Osteocyte (in vitro differentiated cells): ENCODE measurements around the gene PLA2G2D. TPM values are rescaled to one million over a fixed set of nuclear protein-coding genes. Genes with fewer than 3 reads are reported as not detected.
A peak's percentile ranks its signal among the peaks of the same experiment; 100 is the strongest.

Source experiments
- DNase-seq: peaks from one replicate; pipeline ENCODE4 v3.0.0; 2021; ENCODE audit warnings: mixed read lengths; ENCODE audit not compliant: unreplicated experiment; ENCODE audit errors: extremely low spot score
- H3K27ac Mint-ChIP-seq: one replicate; pipeline ENCODE4 v1.8.0; 2021; ENCODE audit warnings: mild to moderate bottlenecking, mixed read lengths; ENCODE audit not compliant: unreplicated experiment
- H3K27me3 Mint-ChIP-seq: one replicate; pipeline ENCODE4 v1.8.0; 2021; ENCODE audit warnings: mixed read lengths; ENCODE audit not compliant: unreplicated experiment
- H3K36me3 Mint-ChIP-seq: one replicate; pipeline ENCODE4 v1.8.0; 2021; ENCODE audit warnings: mixed read lengths; ENCODE audit not compliant: unreplicated experiment
- H3K4me1 Mint-ChIP-seq: one replicate; pipeline ENCODE4 v1.8.0; 2021; ENCODE audit warnings: mixed read lengths; ENCODE audit not compliant: unreplicated experiment
- H3K4me3 Mint-ChIP-seq: one replicate; pipeline ENCODE4 v1.8.0; 2021; ENCODE audit warnings: mild to moderate bottlenecking, moderate library complexity, mixed read lengths; ENCODE audit not compliant: unreplicated experiment
- H3K9me3 Mint-ChIP-seq: one replicate; pipeline ENCODE4 v1.8.0; 2021; ENCODE audit warnings: mixed read lengths; ENCODE audit not compliant: unreplicated experiment
- total RNA-seq: library from RNA; stranded (reverse); gene quantifications from 2 replicates; pipeline ENCODE4 v1.2.1, GENCODE V29; 2021
- TF ChIP-seq, protein P1 (sequence below): fragments of 200-600 bp; sonication (generic); IDR thresholded peaks from 2 replicates; pipeline ENCODE4 v1.5.0; 2021; ENCODE audit warnings: antibody characterized with exemption, mild to moderate bottlenecking, moderate library complexity

Gene PLA2G2D
- total RNA-seq, 1 donor from 2014 or later, result not detected

DNA sequence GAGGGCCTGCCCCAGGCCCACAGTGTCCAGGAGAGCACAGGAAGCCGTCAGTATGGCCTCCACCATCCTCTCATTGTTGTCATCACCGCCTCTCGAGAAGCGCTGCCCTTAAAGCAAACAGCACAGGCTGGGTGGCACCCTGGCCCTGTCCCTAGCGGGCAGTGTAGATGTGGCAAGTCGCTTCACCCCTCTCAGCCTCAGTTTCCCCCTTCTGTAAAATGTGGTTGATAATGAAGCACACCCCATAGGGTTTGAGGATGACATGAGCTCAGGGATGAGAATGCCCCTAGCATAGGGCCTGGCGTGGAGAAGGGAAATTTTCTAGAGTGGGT, 33.2 kb upstream of the PLA2G2D start:
- Mint-ChIP-seq H3K4me1 (peaks cover 1% of the 10 kb centered on the region), H3K36me3 (no peaks in the 10 kb centered on the region), H3K4me3 (no peak overlapping the region), H3K9me3 (no peaks in the 10 kb centered on the region), H3K27ac (no peak overlapping the region), H3K27me3 (no peaks in the 10 kb centered on the region)
- no peak for DNase-seq
- TF ChIP-seq, protein P1, sequence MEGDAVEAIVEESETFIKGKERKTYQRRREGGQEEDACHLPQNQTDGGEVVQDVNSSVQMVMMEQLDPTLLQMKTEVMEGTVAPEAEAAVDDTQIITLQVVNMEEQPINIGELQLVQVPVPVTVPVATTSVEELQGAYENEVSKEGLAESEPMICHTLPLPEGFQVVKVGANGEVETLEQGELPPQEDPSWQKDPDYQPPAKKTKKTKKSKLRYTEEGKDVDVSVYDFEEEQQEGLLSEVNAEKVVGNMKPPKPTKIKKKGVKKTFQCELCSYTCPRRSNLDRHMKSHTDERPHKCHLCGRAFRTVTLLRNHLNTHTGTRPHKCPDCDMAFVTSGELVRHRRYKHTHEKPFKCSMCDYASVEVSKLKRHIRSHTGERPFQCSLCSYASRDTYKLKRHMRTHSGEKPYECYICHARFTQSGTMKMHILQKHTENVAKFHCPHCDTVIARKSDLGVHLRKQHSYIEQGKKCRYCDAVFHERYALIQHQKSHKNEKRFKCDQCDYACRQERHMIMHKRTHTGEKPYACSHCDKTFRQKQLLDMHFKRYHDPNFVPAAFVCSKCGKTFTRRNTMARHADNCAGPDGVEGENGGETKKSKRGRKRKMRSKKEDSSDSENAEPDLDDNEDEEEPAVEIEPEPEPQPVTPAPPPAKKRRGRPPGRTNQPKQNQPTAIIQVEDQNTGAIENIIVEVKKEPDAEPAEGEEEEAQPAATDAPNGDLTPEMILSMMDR, result peak; percentile 35

DNA sequence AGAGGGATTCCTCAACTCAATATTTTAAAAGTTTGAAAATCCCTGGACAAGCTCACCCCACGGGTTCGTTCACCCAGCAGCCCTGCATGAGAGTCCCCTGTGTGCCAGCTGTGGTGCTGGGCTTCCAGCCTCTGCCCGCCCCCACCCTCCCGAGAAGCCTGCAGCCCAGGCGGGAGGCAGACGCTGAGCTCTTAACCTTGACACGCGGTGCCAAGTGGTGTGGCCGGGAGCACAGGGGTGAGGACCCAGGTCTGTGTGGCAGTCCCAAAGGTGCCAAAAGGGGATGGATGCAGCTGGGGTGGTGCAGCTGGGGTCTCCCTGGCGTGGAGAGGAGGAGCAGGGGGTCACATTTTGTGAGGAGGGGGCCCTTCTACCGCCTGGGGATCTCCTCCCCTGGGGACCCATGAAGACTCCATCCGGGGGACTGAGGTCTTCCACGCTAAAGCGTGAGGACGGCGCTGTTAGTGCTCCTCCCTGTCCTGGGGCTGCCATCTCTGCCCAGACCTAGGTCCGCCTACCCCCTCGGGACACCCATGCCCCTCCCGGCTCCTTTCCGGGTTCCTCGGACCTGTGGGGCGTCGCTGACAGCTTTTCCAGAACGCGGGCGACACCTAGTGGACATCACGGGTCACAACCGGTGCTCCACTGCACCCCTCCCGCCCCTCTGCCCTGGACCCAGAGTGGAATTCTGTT, 32.7 kb upstream of the PLA2G2D start:
- H3K27me3 Mint-ChIP-seq, result no peaks in the 10 kb centered on the region

DNA sequence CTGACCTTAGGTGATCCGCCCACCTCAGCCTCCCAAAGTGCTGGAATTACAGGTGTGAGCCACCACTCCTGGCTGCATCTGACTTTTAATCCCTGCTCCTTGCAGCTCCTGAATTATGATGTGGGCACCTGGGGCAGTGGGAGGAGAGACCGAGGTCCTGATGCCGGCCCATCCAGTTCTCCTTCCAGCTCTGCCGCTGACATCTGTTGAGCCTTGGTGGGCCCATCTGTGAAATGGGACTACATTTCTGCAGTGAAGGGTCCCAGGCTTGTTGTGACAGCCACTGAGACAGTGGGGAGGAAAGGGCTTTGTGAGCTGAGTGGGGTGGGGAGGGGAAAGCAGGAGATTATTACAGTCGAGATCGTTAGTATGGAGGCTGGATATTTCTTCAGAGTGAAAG, 31.6 kb upstream of the PLA2G2D start:
- Mint-ChIP-seq H3K4me3 (no peak overlapping the region), H3K36me3 (no peaks in the 10 kb centered on the region), H3K9me3 (no peaks in the 10 kb centered on the region), H3K27me3 (no peaks in the 10 kb centered on the region), H3K4me1 (peaks cover 1% of the 10 kb centered on the region), H3K27ac (no peak overlapping the region)
- no peak for DNase-seq
- TF ChIP-seq, protein P1, result no peak

More for the DNA sequence above, 32.7 kb upstream of the PLA2G2D start:
- DNase-seq, result peak; percentile 91
- Mint-ChIP-seq H3K9me3 (no peaks in the 10 kb centered on the region), H3K36me3 (no peaks in the 10 kb centered on the region), H3K27ac (no peak overlapping the region), H3K4me3 (peak overlapping the region; percentile 30), H3K4me1 (peaks cover 1% of the 10 kb centered on the region)
- TF ChIP-seq, protein P1, result peak; percentile 96

DNA sequence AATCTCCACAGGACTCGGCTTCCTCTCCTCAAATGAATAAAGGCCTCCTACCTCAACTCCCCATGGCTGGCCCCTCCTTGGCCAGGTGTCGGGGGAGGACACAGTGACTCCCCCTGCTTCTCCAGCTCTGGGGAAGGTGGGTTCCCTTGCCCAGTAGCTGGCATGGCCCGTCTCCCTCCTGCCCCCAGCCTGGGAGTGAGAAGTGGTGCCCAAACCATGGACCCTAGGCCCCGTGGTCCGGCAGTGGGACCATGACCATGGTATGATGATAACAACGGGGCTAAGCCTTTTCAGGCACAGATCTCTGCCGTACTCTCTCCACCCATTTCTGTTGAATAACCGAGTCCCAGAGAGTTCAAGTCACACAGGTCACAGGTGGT, 31.0 kb upstream of the PLA2G2D start:
- TF ChIP-seq, protein P1, result no peak
- Mint-ChIP-seq H3K36me3 (no peaks in the 10 kb centered on the region), H3K9me3 (no peaks in the 10 kb centered on the region), H3K27ac (no peak overlapping the region), H3K4me1 (peaks cover 1% of the 10 kb centered on the region), H3K4me3 (no peak overlapping the region), H3K27me3 (no peaks in the 10 kb centered on the region)
- DNase-seq, result no peak

DNA sequence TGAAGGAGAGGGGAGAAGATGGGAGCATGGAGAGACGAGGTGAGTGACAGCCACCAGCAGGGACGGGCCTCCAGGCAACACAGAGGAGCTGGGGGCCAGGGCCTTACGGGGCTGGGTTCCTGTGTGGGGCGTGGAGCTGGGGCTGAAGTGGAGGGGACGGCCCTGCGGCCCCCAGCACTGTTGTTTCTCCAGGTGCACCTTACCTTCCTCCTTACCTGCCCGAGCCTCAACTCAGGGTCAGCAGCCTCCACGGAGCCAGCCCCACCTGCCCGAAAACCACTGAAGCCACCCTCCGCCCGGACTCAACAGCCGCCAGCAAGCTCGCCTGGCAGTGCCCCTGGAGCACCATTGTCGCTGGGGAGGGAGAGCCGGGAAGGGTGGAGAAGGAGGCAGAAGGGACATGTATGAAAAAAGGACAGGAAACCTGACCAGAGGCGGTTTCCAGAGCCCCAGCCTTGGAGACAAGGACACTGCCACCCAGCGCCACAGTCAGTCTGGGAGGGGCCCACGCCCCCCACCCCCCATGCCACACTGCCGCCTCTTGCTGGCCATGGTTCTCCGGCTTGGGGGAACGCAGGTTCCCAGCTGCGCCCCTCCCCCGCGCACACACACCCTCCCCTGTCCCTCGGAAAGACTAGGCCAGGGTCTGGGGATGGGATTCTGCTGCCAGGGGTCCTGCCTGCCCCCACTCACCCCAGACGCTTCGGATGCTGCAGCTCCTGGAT, 30.4 kb upstream of the PLA2G2D start:
- Mint-ChIP-seq H3K27ac (no peak overlapping the region), H3K36me3 (no peaks in the 10 kb centered on the region), H3K4me3 (no peak overlapping the region), H3K9me3 (no peaks in the 10 kb centered on the region), H3K4me1 (peaks cover 1% of the 10 kb centered on the region), H3K27me3 (no peaks in the 10 kb centered on the region)
- TF ChIP-seq, protein P1, result no peak
- DNase-seq, result no peak
